Measurements from ENCODE around the gene FYN.

The FYN gene

GRCh38 chr6:111866857-111867256 is 6.4 kb downstream of the FYN start:
- POLR2A ChIA-PET = no interaction called here
- no peak for DNase-seq (ENCODE audit: low read depth, low spot score)
- no peak overlapping the region for H3K4me3 ChIP-seq (ENCODE audit: low read depth, low read length)
- no peak for TF ChIP-seq CTCF (IDR thresholded peaks at IDR 0.05; ENCODE audit: insufficient read depth, low read length, missing control alignments)
- CTCF ChIA-PET = interaction anchor here (1.3 to 1.4 kb wide), 2 partner anchors 9 to 11 kb away, joined by 3 to 4 read pairs; no protein-coding TSS in a partner anchor

- ChIA-PET CTCF (interaction anchor here (1.3 kb wide), 1 partner anchor 11 kb away, joined by 4 read pairs; no protein-coding TSS in a partner anchor), POLR2A (no interaction called here)
- no peak overlapping the region for H3K4me3 ChIP-seq (ENCODE audit: low read depth, low read length)
- no peak for TF ChIP-seq CTCF (IDR thresholded peaks at IDR 0.05; ENCODE audit: insufficient read depth, low read length, missing control alignments)
- no peak for DNase-seq (ENCODE audit: low read depth, low spot score)
These were observed 7.2 kb downstream of the FYN start for GRCh38 chr6:111865909-111866546.

- ChIA-PET CTCF (interaction anchor here (1.3 kb wide), 2 partner anchors 20 to 176 kb away, joined by 3 to 4 read pairs; no protein-coding TSS in a partner anchor), POLR2A (no interaction called here)
These were observed 8.1 kb downstream of the FYN start for GRCh38 chr6:111865049-111865585.

GRCh38 chr6:111864138-111865048 is 8.9 kb downstream of the FYN start:
- TF ChIP-seq CTCF (IDR thresholded peaks at IDR 0.05; ENCODE audit: insufficient read depth, low read length, missing control alignments) = no peak
- CTCF ChIA-PET = interaction anchor here (1.3 to 1.4 kb wide), 3 partner anchors 9 to 177 kb away, joined by 3 to 4 read pairs (median 4); partner anchors contain the start of gene FYN
- DNase-seq (ENCODE audit: low read depth, low spot score) = no peak
- POLR2A ChIA-PET = no interaction called here
- no peak overlapping the region for H3K4me3 ChIP-seq (ENCODE audit: low read depth, low read length)

More at GRCh38 chr6:111865049-111865585, 8.1 kb downstream of the FYN start:
- no peak for TF ChIP-seq CTCF (IDR thresholded peaks at IDR 0.05; ENCODE audit: insufficient read depth, low read length, missing control alignments)
- no peak for DNase-seq (ENCODE audit: low read depth, low spot score)
- H3K4me3 ChIP-seq (ENCODE audit: low read depth, low read length) = no peak overlapping the region

- no peak overlapping the region for H3K4me3 ChIP-seq (ENCODE audit: low read depth, low read length)
- ChIA-PET POLR2A (interaction anchor here (0.7 kb wide), 1 partner anchor 37 kb away, joined by 3 read pairs; no protein-coding TSS in a partner anchor), CTCF (no interaction called here)
- no peak for TF ChIP-seq CTCF (IDR thresholded peaks at IDR 0.05; ENCODE audit: insufficient read depth, low read length, missing control alignments)
- DNase-seq (ENCODE audit: low read depth, low spot score) = no peak
These were observed 10.5 kb downstream of the FYN start for GRCh38 chr6:111862741-111863140.

- TF ChIP-seq CTCF (IDR thresholded peaks at IDR 0.05; ENCODE audit: insufficient read depth, low read length, missing control alignments) = no peak
- H3K4me3 ChIP-seq (ENCODE audit: low read depth, low read length) = no peak overlapping the region
- ChIA-PET POLR2A (interaction anchor here (0.7 kb wide), 1 partner anchor 36 kb away, joined by 3 read pairs; no protein-coding TSS in a partner anchor), CTCF (no interaction called here)
- no peak for DNase-seq (ENCODE audit: low read depth, low spot score)
These were observed 10.9 kb downstream of the FYN start for GRCh38 chr6:111862314-111862713.
